ENCODE data around the gene IL22RA2.
A peak's percentile ranks its signal among the peaks of the same experiment; 100 is the strongest.

IL22RA2 gene

GRCh38 chr6:137197684-137198645 lies 24.5 kb upstream of the IL22RA2 start:
- DNase-seq (ENCODE audit: low read depth) = no peak

DNA sequence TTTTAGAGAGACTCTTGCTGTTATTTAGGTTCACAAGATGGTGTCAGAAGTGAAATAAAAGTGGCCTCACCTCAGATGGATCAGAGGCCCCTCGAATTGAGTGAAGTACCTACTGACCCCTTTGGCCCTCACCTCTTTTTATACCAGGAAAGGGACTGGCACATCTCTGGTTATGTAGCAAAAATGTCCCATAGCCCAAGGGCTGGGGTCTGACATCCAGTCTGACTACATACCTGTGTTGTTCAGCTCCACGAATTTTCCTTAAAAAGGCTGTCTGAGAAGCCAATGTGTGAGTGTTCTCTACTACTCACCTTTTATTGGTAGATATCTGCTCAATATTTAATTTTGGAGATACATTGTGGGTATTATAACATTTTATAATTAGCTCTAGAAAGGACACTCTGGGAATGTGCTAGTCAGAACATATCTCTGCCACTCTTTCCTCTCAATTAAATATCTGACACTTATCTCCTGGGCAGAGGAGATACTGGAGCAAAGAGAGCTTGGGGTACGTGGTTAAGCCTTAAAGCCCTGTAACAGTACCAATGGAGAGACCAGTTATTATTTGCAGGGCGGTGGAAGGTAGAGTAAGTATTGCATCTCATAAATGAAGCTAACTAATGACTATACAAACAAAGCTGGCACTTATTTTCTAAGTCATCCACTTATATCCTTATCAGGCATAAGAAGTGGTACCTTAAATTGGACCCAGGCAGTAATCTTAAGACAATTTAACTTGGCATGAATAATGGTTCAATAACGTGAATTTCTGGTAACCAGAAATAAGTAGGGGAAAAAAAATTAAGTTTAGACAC lies 20.0 kb upstream of the IL22RA2 start:
- DNase-seq (ENCODE audit: low read depth) = no peak

- DNase-seq (ENCODE audit: low read depth) = no peak
Observed at GRCh38 chr6:137192821-137193220, 19.4 kb upstream of the IL22RA2 start.

DNA sequence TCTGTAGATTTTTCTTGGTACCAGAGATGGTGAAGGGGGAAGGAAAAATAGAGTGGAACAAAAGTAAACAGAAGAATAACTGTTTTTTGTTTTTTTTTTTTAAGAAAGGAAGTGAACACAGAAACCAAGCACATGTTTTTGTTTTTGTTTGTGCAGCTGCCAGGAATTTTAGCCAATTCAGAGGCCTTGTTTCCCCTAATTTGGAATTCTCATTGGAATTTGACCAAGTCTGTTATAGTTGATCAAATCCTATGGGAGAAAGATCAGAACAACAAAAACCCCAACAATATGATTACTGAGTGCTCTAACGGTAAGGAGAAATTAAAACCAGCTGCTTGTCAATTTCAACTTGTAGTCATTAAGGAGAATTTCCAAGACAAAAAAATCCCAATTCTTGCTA lies 18.2 kb upstream of the IL22RA2 start:
- DNase-seq (ENCODE audit: low read depth) = no peak

GRCh38 chr6:137191236-137191635 lies 17.8 kb upstream of the IL22RA2 start:
- DNase-seq (ENCODE audit: low read depth) = no peak

DNA sequence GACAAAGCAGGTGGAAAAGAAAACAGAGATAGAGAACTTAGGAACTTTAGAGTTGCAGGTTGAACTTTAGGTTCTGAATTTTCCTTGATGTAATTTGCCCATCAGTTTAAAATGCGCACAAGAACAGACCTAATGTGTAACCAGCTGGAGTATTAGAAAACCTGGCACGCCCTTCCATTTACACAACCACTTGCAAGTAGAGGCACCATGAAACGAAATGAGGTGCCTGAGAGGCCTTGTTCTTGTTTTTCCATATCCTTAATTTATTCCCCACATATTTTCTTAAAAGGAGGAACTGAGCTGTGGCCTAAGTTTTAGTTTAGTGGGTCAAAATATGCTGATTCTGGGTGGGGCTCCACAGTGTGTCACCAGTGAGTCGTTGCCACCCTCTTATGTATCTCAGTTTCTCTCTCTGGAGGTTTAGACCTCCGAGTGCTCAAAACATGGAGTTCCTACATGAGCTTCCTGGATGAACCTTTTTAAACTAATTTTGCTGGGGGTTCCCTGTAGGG lies 17.2 kb upstream of the IL22RA2 start:
- no peak for DNase-seq (ENCODE audit: low read depth)

DNA sequence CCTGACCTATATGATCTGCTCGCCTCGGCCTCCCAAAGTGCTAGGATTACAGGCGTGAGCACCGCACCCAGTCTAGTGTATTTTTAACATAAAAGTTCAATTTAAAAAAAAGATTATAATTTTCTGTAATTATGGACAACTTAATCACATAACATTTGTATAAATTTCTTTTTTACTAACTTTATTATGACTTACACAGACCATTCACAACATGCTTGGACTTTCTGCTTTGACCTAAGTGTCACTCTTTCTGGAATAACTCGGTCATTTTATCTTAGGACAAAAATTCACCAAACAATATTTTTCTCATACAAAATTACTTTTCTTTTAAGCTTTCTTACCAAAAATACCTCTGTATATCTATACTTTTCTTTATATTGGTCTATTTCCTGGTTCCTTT lies 15.4 kb upstream of the IL22RA2 start:
- DNase-seq (ENCODE audit: low read depth) = peak; percentile 13

DNA sequence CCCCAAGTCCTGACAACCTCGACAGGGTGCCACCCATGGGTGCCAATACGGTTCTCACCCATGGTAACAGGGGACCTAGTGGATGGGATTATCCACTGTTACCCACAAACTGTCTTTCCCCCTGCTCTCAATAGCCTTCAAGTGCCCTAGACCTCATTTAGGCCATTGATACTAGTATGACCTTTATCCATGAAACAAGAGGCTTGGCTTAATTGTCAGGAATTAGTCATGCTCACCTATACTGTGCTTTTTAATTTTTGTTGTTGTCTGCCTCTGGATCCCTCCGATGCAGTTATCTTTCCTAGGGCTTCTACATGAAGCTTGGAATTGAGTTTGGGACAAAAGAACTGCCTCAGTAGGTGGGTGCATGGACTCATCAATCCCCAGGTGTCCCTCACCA lies 11.8 kb upstream of the IL22RA2 start:
- no peak for DNase-seq (ENCODE audit: low read depth)

GRCh38 chr6:137182654-137183073 lies 9.2 kb upstream of the IL22RA2 start:
- DNase-seq (ENCODE audit: low read depth) = no peak

GRCh38 chr6:137181891-137182653 lies 8.6 kb upstream of the IL22RA2 start:
- DNase-seq (ENCODE audit: low read depth) = no peak

DNA sequence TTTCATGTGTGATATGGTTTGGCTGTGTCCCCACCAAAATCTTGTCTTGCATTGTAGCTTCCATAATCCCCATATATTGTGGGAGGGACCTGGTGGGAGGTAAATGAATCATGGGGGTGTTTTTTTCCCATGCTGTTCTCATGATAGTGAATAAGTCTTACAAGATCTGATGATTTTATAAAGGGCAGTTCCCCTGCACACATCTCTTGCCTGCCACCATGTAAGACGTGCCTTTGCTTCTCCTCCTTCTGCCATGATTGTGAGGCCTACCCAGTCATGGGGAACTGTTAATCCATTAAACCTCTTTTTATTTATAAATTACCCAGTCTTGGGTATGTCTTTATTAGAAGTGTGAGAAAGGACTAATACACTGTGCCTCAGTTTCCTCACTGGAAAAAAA lies 4.2 kb upstream of the IL22RA2 start:
- DNase-seq (ENCODE audit: low read depth) = no peak

DNA sequence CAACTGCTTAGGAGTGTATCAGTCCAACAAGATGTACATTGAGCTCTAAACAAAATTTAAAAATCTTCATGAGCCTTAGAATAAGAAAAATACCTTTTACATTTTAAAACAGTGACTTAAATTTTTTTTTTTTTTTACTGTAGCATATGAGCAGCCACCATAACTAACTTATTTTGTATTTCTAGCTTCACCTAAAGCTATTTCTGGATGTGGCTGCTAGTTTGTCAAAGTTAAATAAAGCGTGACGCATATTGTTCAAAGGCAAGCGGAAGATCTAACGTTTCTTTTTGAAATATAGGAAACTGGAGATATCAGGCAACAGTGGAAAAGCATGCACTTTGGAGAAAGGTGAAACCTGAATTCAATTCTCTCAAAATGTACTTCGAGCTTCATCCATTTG lies 3.3 kb upstream of the IL22RA2 start:
- no peak for DNase-seq (ENCODE audit: low read depth)

- DNase-seq (ENCODE audit: low read depth) = no peak
Observed at GRCh38 chr6:137175868-137176245, 2.4 kb upstream of the IL22RA2 start.

GRCh38 chr6:137175157-137175867 lies 1.9 kb upstream of the IL22RA2 start:
- no peak for DNase-seq (ENCODE audit: low read depth)

DNA sequence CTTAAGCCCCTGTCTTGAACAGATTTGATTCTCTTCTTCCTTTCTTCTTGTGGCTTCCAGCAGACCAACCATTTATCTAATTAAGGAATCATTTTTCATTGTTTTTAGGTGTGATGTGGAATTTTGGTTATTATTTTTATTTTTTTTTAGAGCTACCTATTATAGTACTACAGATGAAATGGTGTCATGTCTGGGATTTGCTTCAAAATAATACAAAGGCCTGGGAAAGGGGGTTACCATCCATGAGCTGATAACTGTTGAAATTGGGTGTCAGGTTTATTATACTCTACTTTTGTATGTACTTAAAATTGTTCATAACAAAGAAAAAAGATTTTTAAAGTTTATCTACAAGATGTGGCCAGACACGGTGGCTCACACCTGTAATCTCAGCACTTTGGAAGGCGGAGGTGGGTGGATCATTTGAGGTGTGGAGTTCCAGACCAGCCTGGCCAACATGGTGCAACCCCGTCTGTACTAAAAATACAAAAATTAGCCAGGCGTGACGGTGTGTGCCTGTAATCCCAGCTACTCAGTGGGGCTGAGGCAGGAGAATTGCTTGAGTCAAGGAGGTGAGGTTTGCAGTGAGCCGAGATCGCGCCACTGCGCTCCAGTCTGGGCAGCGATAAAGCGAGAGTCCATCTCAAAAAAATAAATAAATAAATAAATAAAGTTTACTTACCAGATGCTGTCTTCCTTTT lies 561 bp downstream of the IL22RA2 start:
- DNase-seq (ENCODE audit: low read depth) = no peak

- DNase-seq (ENCODE audit: low read depth) = no peak
Observed at GRCh38 chr6:137171824-137172733, 1.4 kb downstream of the IL22RA2 start.

DNA sequence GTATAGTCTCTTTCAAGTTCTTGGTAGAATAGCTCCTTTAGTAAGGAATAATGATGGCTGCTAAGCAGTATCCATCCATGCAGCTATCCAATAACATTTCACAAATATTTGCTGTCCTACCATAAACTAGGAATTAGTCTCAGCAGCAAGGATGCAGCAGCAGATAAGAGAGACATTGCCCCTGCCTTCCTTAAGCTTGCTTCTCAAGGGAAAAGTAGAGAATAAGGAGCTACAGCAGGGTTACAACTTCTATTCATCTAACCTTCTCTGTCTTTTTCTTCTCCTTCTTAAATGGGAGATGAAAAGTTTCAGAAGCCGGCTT lies 2.4 kb downstream of the IL22RA2 start:
- no peak for DNase-seq (ENCODE audit: low read depth)

GRCh38 chr6:137170266-137171052 lies 3.0 kb downstream of the IL22RA2 start:
- no peak for DNase-seq (ENCODE audit: low read depth)

Data from amniotic epithelial cell (primary cell).